Testis (tissue), 3 donors: ENCODE measurements around the gene RABAC1. TPM values are rescaled to one million over a fixed set of nuclear protein-coding genes. Genes with fewer than 3 reads are reported as not detected.

Experiments used
- DNase-seq: peaks from one replicate; pipeline ENCODE4 v3.0.0-alpha.2; 2019
- H3K27ac ChIP-seq, 2 donors: fragments of 200-600 bp; sonication (generic); one replicate each; pipeline ENCODE4 v1.5.1; 2019
- H3K27me3 ChIP-seq: fragments of 200-600 bp; sonication (generic); one replicate; pipeline ENCODE4 v1.5.1; 2019
- H3K36me3 ChIP-seq: fragments of 200-600 bp; sonication (generic); one replicate; pipeline ENCODE4 v1.5.1; 2017; ENCODE audit warnings: low read depth; ENCODE audit errors: missing control alignments
- H3K4me1 ChIP-seq: fragments of 200-600 bp; sonication (generic); one replicate; pipeline ENCODE4 v1.5.1; 2019
- H3K4me3 ChIP-seq, 2 donors: fragments of 200-600 bp; sonication (generic); one replicate each; pipeline ENCODE4 v1.5.1; 2017 to 2019
- H3K9me3 ChIP-seq: fragments of 200-600 bp; sonication (generic); one replicate; pipeline ENCODE4 v1.5.1; 2017
- POLR2A ChIP-seq: fragments of 450-650 bp; IDR thresholded peaks from one replicate; pipeline ENCODE4 v1.6.1; 2017; ENCODE audit warnings: antibody characterized with exemption, mild to moderate bottlenecking, moderate library complexity
- WGBS, 2 donors: methylation state at CpG; one replicate each; pipeline ENCODE4 v1.1.5; 2018; 5-methylcytosine and 5-hydroxymethylcytosine counted together
- intact Hi-C: fragments of 100-400 bp; cut with DNase I; formaldehyde crosslinking; loops from one replicate; pipeline ENCODE4 v1.15.1; 2023; ENCODE audit warnings: low total_unique reads
- polyA plus RNA-seq: library from polyadenylated mRNA; stranded (reverse); fragments of 350-450 nt; fragmentation: Illumina TruSeq; extraction: RNeasy Lipid Tissue Mini Kit (QIAGEN cat#74804); gene quantifications from one replicate; pipeline ENCODE4 v1.2.3, GENCODE V29; 2014; ENCODE audit warnings: low read depth, low replicate concordance; ENCODE audit not compliant: insufficient read depth
- total RNA-seq, 2 donors: library from RNA; depleted of rRNA; stranded (reverse); fragments of >200 nt; gene quantifications; one replicate each; pipeline ENCODE4 v1.2.3, GENCODE V29; 2016
- TF ChIP-seq, protein P1 (sequence below), 3 experiments: fragments of 450-650 bp in 2 of 3; fragments of 200-600 bp in 1 of 3; sonication (generic) in 1 of 3; IDR thresholded peaks; one replicate each; pipeline ENCODE4 v1.5.1; 2016 to 2019; ENCODE audit warnings: antibody characterized with exemption in 3 of 3, mild to moderate bottlenecking in 2 of 3, moderate library complexity in 1 of 3

RABAC1 gene
- total and polyA plus RNA-seq, 3 donors from 2014 or later, result 143 to 196 (median 182) TPM

DNA sequence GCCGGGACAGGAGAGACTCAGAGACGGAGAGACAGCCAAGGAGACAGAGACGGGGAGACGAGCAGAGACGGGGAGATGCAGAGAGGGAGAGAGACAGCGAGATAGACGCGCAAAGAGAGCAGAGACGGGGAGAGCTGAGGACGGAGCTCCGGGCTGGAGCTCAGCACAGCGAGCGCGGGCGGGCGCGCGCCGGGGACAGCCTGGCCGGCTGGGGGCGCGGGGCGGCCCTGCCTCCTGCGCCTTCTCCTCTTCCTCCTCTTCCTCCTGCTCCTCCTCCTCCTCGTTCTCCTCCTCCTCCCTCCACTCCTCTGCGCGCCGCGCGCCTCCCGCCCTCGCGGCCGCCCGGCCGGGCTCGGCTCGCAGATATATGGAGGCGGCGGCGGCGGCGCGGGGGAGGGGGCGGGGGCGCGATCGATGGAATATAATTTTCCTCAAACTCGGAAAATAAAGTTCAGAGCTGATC, 30.9 kb downstream of the RABAC1 start, which contains the start of gene ERFL:
Gene ERFL (minus strand): TSS at position 229 of the 463 bp plus-strand sequence. CDS start 15,530 bp downstream, outside the sequence.
- peaks cover 4% of the 10 kb centered on the region for H3K27me3 ChIP-seq
- H3K4me3 ChIP-seq, result peak within 1 kb of the TSS; percentile 37 to 60
- 0 to 1% methylated on average over 48 to 49 of the region's 49 CpGs for WGBS, 2 donors

GRCh38 chr19:41927497-41928192, 31.5 kb downstream of the RABAC1 start:
- H3K9me3 ChIP-seq, result no peaks in the 10 kb centered on the region
- 8 to 15% methylated on average over 21 to 33 of the region's 43 CpGs for WGBS, 2 donors

More for the DNA sequence above, 30.9 kb downstream of the RABAC1 start, which contains the start of gene ERFL:
- intact Hi-C loops, result no loop called here
- Histone ChIP-seq H3K9me3 (no peaks in the 10 kb centered on the region), H3K36me3 (no peaks in the 10 kb centered on the region), H3K27ac (no peak within 1 kb of the TSS), H3K4me1 (peaks cover 12% of the 10 kb centered on the region)
- no peak for DNase-seq
- TF ChIP-seq POLR2A, result no peak
- TF ChIP-seq, protein P1, sequence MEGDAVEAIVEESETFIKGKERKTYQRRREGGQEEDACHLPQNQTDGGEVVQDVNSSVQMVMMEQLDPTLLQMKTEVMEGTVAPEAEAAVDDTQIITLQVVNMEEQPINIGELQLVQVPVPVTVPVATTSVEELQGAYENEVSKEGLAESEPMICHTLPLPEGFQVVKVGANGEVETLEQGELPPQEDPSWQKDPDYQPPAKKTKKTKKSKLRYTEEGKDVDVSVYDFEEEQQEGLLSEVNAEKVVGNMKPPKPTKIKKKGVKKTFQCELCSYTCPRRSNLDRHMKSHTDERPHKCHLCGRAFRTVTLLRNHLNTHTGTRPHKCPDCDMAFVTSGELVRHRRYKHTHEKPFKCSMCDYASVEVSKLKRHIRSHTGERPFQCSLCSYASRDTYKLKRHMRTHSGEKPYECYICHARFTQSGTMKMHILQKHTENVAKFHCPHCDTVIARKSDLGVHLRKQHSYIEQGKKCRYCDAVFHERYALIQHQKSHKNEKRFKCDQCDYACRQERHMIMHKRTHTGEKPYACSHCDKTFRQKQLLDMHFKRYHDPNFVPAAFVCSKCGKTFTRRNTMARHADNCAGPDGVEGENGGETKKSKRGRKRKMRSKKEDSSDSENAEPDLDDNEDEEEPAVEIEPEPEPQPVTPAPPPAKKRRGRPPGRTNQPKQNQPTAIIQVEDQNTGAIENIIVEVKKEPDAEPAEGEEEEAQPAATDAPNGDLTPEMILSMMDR (IDR thresholded peaks at IDR 0.05), result no peak

GRCh38 chr19:41926763-41927496, 32.2 kb downstream of the RABAC1 start:
- intact Hi-C loops, result no loop called here

More at GRCh38 chr19:41927497-41928192, 31.5 kb downstream of the RABAC1 start:
- TF ChIP-seq, protein P1 (IDR thresholded peaks at IDR 0.05), result no peak
- no peak for TF ChIP-seq POLR2A
- peaks cover 4% of the 10 kb centered on the region for H3K27me3 ChIP-seq
- H3K36me3 ChIP-seq, result no peaks in the 10 kb centered on the region
- no peak overlapping the region for H3K27ac ChIP-seq
- peaks cover 12% of the 10 kb centered on the region for H3K4me1 ChIP-seq
- peak overlapping the region; percentile 37 to 60 for H3K4me3 ChIP-seq
- DNase-seq, result no peak
- intact Hi-C loops, result no loop called here

GRCh38 chr19:41926028-41926762, 32.9 kb downstream of the RABAC1 start:
- WGBS, 2 donors, result 41 to 50% methylated on average over 15 to 26 of the region's 27 CpGs
- Histone ChIP-seq H3K27me3 (peaks cover 4% of the 10 kb centered on the region), H3K4me3 (no peak overlapping the region), H3K27ac (no peak overlapping the region), H3K36me3 (no peaks in the 10 kb centered on the region), H3K4me1 (peaks cover 12% of the 10 kb centered on the region), H3K9me3 (no peaks in the 10 kb centered on the region)
- no peak for TF ChIP-seq POLR2A
- TF ChIP-seq, protein P1 (IDR thresholded peaks at IDR 0.05), result no peak
- no peak for DNase-seq
- intact Hi-C loops, result no loop called here

More at GRCh38 chr19:41926763-41927496, 32.2 kb downstream of the RABAC1 start:
- 45 to 63% methylated on average over 16 of the region's 16 CpGs for WGBS, 2 donors
- no peak overlapping the region for H3K4me3 ChIP-seq
- no peak overlapping the region for H3K27ac ChIP-seq
- peaks cover 12% of the 10 kb centered on the region for H3K4me1 ChIP-seq
- no peaks in the 10 kb centered on the region for H3K9me3 ChIP-seq
- H3K36me3 ChIP-seq, result no peaks in the 10 kb centered on the region
- H3K27me3 ChIP-seq, result peaks cover 4% of the 10 kb centered on the region
- TF ChIP-seq, protein P1 (IDR thresholded peaks at IDR 0.05), result no peak
- no peak for TF ChIP-seq POLR2A
- DNase-seq, result no peak
